B cell (primary cell): ENCODE results near the gene INPP5B. TPM values are rescaled to one million over a fixed set of nuclear protein-coding genes. Genes with fewer than 3 reads are reported as not detected.

Experiments used
- ATAC-seq: fragments of 200-7000 bp; cut with Tn5 transposase; one replicate; pipeline ENCODE4 v1.10.0; 2021; ENCODE audit warnings: low read depth, mild to moderate bottlenecking, moderate number of reproducible peaks, moderate library complexity
- CTCF ChIA-PET: fragments of 350-600 bp; sonication (Branson Sonifier 250); formaldehyde crosslinking; loops from one replicate; lab custom pipeline; 2021; ENCODE audit warnings: antibody characterized with exemption, inconsistent platforms; lab: Charles Lee
- POLR2A ChIA-PET: fragments of 350-600 bp; sonication (Branson Sonifier 250); formaldehyde crosslinking; loops from one replicate; lab custom pipeline; 2021; ENCODE audit warnings: antibody characterized with exemption; lab: Charles Lee
- DNase-seq: peaks from one replicate; pipeline ENCODE4 v3.0.0; 2013
- H2AFZ ChIP-seq: 2 replicates; pipeline ENCODE4 v1.6.1; 2012; ENCODE audit warnings: mild to moderate bottlenecking, low read depth, low read length; ENCODE audit not compliant: insufficient read depth, poor library complexity, severe bottlenecking
- H3K27ac ChIP-seq, 2 donors: 1 replicate in 1 of 2; 2 replicates in 1 of 2; pipeline ENCODE4 v1.5.1; 2012 to 2013; ENCODE audit warnings: low read length in 2 of 2, mild to moderate bottlenecking in 2 of 2, moderate library complexity in 1 of 2
- H3K27me3 ChIP-seq, 4 experiments: fragments of 200-600 bp in 1 of 4; sonication (generic) in 1 of 4; replicated peaks in 1 of 4; 1 replicate in 2 of 4; 2 replicates in 2 of 4; pipeline versions ENCODE4 v1.6.1 to v1.7.0; 2013 to 2016; ENCODE audit warnings: low read length in 3 of 4, mild to moderate bottlenecking in 2 of 4, mixed read lengths in 1 of 4, moderate library complexity in 1 of 4; ENCODE audit not compliant: insufficient read depth in 4 of 4, control insufficient read depth in 3 of 4; ENCODE audit errors: control extremely low read depth in 1 of 4
- H3K36me3 ChIP-seq, 2 experiments: replicated peaks in 1 of 2; 1 replicate in 1 of 2; 2 replicates in 1 of 2; pipeline versions ENCODE4 v1.6.1 to v1.7.1; 2013; ENCODE audit warnings: low read length in 1 of 2; ENCODE audit not compliant: insufficient read depth in 2 of 2, control insufficient read depth in 1 of 2; ENCODE audit errors: control extremely low read depth in 1 of 2, extremely low read depth in 1 of 2
- H3K4me1 ChIP-seq, 2 donors: fragments of 200-600 bp in 1 of 2; sonication (generic) in 1 of 2; 1 replicate in 1 of 2; 2 replicates in 1 of 2; pipeline versions ENCODE4 v1.5.1 to v1.6.1; 2013 to 2017; ENCODE audit warnings: low read length in 2 of 2; ENCODE audit not compliant: control insufficient read depth in 2 of 2, insufficient read depth in 2 of 2
- H3K4me2 ChIP-seq: replicated peaks from 2 replicates; pipeline ENCODE3; 2012; ENCODE audit warnings: mild to moderate bottlenecking, low read depth, low read length; ENCODE audit not compliant: poor library complexity, severe bottlenecking
- H3K4me3 ChIP-seq, 5 experiments: fragments of 200-600 bp in 1 of 5; sonication (generic) in 1 of 5; 1 replicate in 3 of 5; 2 replicates in 2 of 5; pipeline versions ENCODE4 v1.5.1 to v1.7.0; 2011 to 2016; ENCODE audit warnings: low read length in 4 of 5, mild to moderate bottlenecking in 4 of 5, low read depth in 2 of 5, control low read depth in 1 of 5, moderate library complexity in 1 of 5; ENCODE audit not compliant: insufficient read depth in 1 of 5; ENCODE audit errors: control extremely low read depth in 1 of 5, extremely low read depth in 1 of 5
- H3K79me2 ChIP-seq: fragments of 200-600 bp; sonication (generic); one replicate; pipeline ENCODE4 v1.6.0; 2016; ENCODE audit warnings: low read length; ENCODE audit not compliant: control insufficient read depth, insufficient read depth
- H3K9ac ChIP-seq: fragments of 200-600 bp; sonication (generic); 2 replicates; pipeline ENCODE4 v1.6.1; 2017; ENCODE audit warnings: mild to moderate bottlenecking, low read length, moderate library complexity
- H3K9me3 ChIP-seq, 3 donors: one replicate each; pipeline versions ENCODE4 v1.6.1 to v1.7.1; 2013; ENCODE audit warnings: low read length in 2 of 3; ENCODE audit not compliant: control insufficient read depth in 2 of 3, insufficient read depth in 1 of 3; ENCODE audit errors: control extremely low read depth in 1 of 3
- H4K20me1 ChIP-seq: 2 replicates; pipeline ENCODE4 v1.6.0; 2012; ENCODE audit warnings: mild to moderate bottlenecking, low read length; ENCODE audit not compliant: insufficient read depth, control insufficient read depth, poor library complexity, severe bottlenecking
- H3K27ac Mint-ChIP-seq: one replicate; pipeline ENCODE4 v1.8.0; 2021; ENCODE audit warnings: mixed read lengths
- H3K27me3 Mint-ChIP-seq: one replicate; pipeline ENCODE4 v1.8.0; 2021; ENCODE audit warnings: mixed read lengths
- H3K4me1 Mint-ChIP-seq: one replicate; pipeline ENCODE4 v1.8.0; 2021; ENCODE audit warnings: mixed read lengths
- H3K4me3 Mint-ChIP-seq: one replicate; pipeline ENCODE4 v1.8.0; 2021; ENCODE audit warnings: mixed read lengths
- H3K9me3 Mint-ChIP-seq: one replicate; pipeline ENCODE4 v1.8.0; 2022; ENCODE audit warnings: mixed read lengths; ENCODE audit not compliant: insufficient read depth
- CTCF ChIP-seq: fragments of 200-600 bp; IDR thresholded peaks from one replicate; pipeline ENCODE4 v1.8.0; 2022; ENCODE audit warnings: antibody characterized with exemption, mild to moderate bottlenecking
- EZH2 ChIP-seq: IDR thresholded peaks from 2 replicates; pipeline ENCODE4 v1.6.1; 2012; ENCODE audit warnings: borderline replicate concordance, low read depth, mild to moderate bottlenecking, moderate library complexity, low read length; ENCODE audit not compliant: insufficient read depth, poor library complexity, severe bottlenecking
- WGBS: methylation state at CpG from one replicate; pipeline ENCODE4 v1.1.5; 2013; ENCODE audit warnings: missing lambda C conversion rate; ENCODE audit not compliant: insufficient coverage; 5-methylcytosine and 5-hydroxymethylcytosine counted together
- intact Hi-C: fragments of 100-400 bp; cut with micrococcal nuclease; formaldehyde crosslinking; loops from one replicate; pipeline ENCODE4 v1.10.0; 2022
- polyA plus RNA-seq: library from polyadenylated mRNA; depleted of rRNA; stranded (reverse); fragments of >200 nt; gene quantifications from 2 replicates; pipeline ENCODE4 v1.2.3, GENCODE V29; 2012
- total RNA-seq, 2 donors: library from RNA; stranded (reverse); fragments of 120-200 nt in 1 of 2; gene quantifications; 1 replicate in 1 of 2; 2 replicates in 1 of 2; pipeline versions ENCODE4 v1.2.3 to v1.2.4, GENCODE V29; 2013 to 2022

Gene INPP5B
- total and polyA plus RNA-seq, 2 donors (not counting 1 experiment from before 2014, with no cell fraction given), result 45.4 to 63.3 TPM

DNA sequence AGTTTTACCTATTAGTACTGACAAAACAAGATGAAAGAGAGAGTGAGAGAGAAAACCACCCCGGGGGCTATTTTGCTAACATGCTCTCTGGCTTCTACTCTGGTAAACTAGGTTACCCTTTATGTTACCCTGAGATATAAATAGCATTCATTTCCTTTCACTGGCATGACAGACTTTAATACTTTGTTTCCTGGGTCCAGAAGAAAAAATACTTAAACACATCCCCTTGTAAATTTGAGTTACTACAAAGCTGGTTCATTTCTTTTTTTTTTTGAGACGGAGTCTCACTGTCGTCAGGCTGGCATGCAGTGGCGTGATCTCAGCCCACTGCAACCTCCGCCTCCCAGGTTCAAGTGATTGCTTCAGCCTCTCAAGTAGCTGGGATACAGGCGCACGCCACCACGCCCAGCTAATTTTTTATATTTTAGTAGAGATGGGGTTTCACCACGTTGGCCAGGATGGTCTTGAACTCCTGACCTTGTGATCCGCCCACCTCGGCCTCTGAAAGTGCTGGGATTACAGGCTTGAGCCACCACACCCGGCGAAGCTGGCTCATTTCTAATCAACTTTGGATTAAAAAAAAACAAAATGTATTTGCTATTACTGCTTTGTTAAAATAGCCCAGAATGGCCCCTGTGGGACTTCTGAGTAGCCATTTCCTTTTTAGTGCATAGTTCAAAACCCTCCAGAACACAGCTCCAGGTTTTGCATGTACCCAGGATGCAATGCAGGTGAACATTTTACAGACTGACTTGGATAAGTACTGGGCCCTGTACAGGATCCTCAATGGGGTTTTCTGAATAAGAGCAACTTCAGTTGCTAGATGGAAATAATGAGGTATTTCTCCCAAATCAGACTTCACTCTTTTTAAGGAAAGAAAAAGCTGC, 20.6 kb downstream of the INPP5B start:
- Mint-ChIP-seq H3K4me1 (peaks cover 65% of the 10 kb centered on the region), H3K27ac (peak overlapping the region; percentile 81), H3K27me3 (no peaks in the 10 kb centered on the region), H3K9me3 (no peaks in the 10 kb centered on the region), H3K4me3 (peak overlapping the region; percentile 77)
- DNase-seq (peak; percentile 37), ATAC-seq (no peak)
- WGBS, result no CpG with 5 or more reads among the region's 13 CpGs
- H3K27me3 ChIP-seq, result no peaks in the 10 kb centered on the region
- peak overlapping the region; percentile 40 for H2AFZ ChIP-seq
- peaks cover 81% of the 10 kb centered on the region for H3K79me2 ChIP-seq
- POLR2A ChIA-PET, result interaction anchor here (0.6 to 1.3 kb wide), 3 partner anchors 25 to 60 kb away, joined by 3 to 5 read pairs (median 3); no protein-coding TSS in a partner anchor
- H3K9ac ChIP-seq, result peak overlapping the region; percentile 38
- H3K4me3 ChIP-seq, result peak overlapping the region in 2 of 5 experiments; percentile 28 to 42
- H3K36me3 ChIP-seq, result no peaks in the 10 kb centered on the region
- no peak for TF ChIP-seq EZH2
- no peak for TF ChIP-seq CTCF
- H4K20me1 ChIP-seq, result peaks cover 6% of the 10 kb centered on the region
- H3K4me1 ChIP-seq, result peaks cover 58 to 76% of the 10 kb centered on the region in 2 donors
- H3K9me3 ChIP-seq, result no peaks in the 10 kb centered on the region
- peak overlapping the region; percentile 37 to 72 for H3K27ac ChIP-seq
- peak overlapping the region; percentile 68 for H3K4me2 ChIP-seq
- CTCF ChIA-PET, result interaction anchor here (1.0 to 3.3 kb wide), 5 partner anchors 11 to 234 kb away, joined by 3 to 20 read pairs (median 4); partner anchors contain the start of gene CDCA8
- intact Hi-C loops, result loop anchor here (10.0 kb wide), 1 partner anchor 549 kb away; no protein-coding TSS in a partner anchor
